HPDE6-E6E7 (cell line): Measurements from ENCODE around the gene ZMAT3.
"Not testable (repeated sequence)": the region's sequence is repeated elsewhere in the genome, so short reads cannot be mapped to it uniquely, and the experiment has no call there.

Experiments
- DNase-seq: peaks from one replicate; pipeline ENCODE4 v3.0.0; 2011; ENCODE audit warnings: missing footprints; ENCODE audit errors: extremely low spot score

The ZMAT3 gene, protein sequence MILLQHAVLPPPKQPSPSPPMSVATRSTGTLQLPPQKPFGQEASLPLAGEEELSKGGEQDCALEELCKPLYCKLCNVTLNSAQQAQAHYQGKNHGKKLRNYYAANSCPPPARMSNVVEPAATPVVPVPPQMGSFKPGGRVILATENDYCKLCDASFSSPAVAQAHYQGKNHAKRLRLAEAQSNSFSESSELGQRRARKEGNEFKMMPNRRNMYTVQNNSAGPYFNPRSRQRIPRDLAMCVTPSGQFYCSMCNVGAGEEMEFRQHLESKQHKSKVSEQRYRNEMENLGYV

DNA sequence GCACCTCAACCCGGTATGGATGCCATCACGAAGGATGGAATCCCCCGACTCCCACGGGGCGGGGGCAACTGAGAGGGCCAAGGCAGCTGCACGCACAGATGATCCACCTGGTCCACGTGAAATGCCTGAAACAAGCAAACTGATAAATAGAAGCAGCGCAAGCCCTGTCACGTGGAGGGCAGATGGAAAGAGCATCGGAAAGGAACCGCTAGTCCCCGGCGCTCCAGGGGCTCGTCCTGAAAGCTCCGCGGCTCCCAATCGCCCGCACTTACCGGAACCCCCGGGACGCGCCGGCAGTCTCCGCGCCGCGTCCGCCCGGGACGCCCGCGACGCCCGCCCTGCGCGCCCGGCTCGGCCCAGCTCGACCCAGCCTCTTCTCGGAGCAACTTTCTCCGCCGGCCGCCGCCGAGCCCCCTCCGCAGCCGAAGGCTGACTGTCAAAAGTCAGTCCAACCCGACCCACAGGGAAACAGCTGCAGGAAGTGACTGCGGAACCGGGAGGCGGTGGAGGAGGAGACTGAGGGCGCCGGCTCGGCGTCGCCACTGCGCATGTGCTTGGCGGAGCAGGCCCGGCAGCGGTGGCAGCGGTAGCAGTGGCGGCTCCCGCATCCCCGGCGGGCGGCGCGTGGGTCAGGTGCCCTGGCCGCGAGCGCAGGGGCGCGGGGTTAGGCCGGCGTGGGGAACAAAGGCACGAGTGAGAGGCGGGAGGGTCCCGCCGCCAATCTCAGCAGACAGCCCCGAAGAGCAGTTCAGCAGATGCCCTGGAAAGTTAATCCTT, at the start of gene ZMAT3:
Gene ZMAT3 (minus strand): TSS at position 487 of the 777 bp plus-strand sequence. CDS start 4,057 bp downstream, outside the sequence.
- DNase-seq = peak; percentile 86

DNA sequence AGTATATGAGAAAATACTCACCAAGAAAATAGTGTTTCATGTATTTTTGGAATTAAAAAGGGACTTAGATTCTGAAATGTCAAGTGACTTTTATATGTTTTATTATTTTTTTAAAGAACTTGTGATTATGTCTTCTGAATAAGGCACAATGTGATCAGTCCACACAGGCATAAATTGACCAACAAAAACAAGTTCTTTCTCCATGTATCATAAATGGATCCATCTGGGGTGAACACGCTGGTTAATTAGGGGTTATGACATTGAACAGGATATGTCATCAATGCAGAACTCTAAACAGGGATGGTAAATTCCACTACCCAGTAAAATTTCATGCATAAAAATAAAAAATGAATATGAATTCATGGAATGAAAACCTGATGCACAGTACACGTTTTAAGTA, 45.2 kb upstream of the ZMAT3 start:
- DNase-seq = no peak

DNA sequence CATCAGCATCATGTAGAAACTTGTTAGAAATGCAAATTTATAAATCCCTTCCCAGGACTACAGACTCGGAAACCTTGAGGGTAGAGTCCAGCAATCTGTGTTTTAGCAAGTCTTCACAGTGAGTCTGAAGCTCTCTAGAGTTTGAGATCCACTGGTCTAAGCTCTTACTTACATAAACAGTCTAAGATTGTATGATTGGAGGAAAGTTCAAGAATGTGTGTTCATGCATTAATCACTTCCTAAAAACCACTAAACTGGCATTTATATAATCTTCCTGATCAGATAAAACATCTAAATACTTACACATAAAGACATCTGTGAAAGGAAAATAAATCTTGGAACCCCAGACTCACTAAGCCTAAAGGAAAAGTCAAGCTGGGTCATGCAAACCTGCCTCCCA, 43.8 kb upstream of the ZMAT3 start:
- DNase-seq = not testable (repeated sequence)

DNA sequence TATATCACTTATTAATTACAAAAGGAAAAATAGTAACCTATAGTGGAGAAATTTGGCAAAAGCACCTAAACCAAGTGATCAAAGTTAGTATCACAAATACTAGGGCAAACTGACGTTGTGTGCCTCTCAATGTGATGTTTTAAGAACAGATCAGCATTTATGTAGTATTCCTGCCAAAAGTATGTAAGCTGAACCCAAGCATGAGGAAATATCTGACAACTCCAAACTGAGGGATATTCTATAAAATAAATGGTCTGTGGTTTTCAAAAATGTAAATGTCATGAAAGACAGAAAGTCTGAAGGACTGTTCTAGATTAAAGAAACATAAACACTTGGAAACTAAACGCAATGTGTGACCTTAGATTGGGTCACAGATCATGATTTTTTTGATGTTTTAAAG, 42.3 kb upstream of the ZMAT3 start:
- DNase-seq = no peak

DNA sequence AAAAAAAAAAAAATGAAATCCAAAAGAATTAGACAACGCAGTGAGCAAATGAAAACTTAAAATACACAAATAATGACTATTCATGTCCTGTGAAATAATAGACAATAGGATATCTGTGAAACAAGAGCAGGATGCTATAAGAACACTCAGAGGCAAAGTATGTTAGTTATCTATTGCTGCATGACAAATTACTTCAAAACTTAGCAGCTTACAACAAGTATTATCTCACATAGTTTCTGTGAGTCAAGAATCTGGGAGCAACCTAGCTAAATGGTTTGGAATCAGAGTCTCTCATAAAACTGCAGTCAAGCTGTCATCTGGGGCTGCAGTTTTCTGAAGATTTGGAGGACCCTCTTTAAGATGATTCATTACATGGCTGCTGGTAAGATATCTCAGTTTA, 36.5 kb upstream of the ZMAT3 start:
- no peak for DNase-seq

DNA sequence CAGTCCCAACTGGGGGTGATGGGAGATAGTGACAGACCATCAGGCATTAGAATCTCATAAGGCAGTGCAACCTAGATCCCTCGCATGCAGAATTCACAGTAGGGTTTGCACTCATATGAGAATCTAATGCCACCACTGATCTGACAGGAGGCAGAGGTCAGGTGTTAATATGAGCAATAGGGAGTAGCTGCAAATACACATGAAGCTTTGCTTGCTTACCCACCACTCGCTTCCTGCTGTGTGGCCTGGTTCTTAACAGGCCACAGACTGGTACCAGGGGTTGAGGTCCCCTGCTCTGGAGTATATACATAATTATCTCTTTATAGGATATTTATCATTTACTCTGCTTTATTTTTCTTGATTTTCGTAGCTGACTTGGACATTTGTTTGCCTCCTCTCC, 36.0 kb upstream of the ZMAT3 start:
- no peak for DNase-seq

DNA sequence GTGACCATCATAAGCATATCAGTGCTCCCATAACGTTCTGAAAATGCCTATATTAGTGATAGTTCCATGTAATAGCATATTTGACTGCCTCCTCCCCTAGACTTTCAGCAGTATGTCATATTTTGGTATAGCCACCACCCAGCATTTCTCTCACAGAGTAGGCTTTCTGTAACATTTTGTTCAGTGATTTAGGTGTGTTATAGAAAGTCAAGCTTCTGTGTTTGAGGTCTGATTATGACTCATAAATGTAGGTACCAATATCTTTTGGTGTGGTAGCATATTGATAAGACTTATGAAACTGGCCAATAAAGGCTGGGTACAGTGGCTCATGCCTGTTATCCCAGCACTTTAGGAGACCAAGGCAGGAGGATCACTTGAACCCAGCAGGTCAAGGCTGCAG, 34.3 kb upstream of the ZMAT3 start:
- DNase-seq = no peak

DNA sequence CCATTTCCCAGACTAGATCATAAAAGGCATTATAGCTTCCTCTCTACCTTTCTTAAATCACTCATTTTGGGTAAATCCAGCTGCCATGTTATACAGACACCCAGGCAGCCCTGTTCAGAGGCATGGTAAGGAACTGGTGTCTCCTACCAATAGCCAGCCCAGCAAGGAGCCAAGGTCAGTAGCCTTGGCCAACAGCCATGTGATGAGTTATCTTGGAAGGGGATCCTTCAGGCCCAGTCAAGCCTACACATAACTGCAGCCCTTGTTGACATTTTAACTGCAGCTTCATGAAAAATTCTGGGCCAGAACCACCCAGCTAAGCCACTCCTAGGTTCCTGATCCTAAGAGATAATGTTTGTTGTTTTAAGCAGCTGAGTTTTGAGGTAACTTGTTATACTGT, 29.0 kb upstream of the ZMAT3 start:
- peak; percentile 26 for DNase-seq

DNA sequence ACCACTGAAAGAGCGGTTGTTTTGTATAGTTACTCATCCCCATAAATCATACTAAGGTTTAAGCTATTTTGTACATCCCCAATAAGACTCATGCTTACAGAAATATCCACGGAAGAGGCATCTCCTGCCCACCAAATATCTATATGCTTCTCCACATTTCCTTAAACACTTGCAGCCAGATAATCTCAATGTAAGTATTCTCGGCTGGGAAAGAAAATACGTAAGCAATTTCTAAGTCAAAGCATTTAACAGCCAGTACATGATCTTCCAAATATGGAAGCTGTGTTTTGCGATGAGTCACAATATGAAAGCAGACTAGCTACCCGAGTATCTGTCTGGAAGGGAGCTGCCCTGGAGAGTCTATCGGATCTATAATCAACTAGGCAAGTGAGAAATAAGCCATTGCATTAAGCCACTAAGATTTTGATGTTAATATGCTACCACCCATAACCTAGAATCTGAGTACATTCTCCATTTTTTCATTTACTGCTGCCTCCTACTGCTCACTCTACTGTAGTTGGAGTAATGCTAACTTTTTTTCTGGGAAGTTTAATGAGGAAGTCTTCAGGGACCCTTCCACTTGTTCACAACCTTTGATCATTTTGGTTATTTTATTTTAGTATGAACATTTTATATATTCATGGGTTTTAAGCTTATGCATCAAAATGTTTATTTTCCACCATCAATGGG, 26.9 kb upstream of the ZMAT3 start:
- no peak for DNase-seq

DNA sequence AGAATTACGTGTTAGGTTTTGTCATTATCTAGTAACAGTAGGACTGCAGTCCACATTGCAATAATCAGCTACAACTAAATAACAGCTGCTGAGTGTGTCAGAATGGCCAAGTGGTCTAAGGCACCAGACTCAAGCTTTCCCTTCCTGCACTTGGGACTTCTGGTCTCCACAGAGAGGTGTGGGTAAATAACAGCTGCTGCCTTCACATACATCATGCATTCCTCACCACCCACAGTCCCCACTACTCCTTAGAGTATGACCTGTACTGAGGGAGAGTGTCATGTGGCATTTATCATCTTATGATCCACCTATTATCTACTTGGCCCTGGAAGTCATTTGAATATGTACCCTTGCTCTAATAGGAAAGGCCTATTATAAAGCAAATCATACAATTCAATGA, 22.2 kb upstream of the ZMAT3 start:
- no peak for DNase-seq

DNA sequence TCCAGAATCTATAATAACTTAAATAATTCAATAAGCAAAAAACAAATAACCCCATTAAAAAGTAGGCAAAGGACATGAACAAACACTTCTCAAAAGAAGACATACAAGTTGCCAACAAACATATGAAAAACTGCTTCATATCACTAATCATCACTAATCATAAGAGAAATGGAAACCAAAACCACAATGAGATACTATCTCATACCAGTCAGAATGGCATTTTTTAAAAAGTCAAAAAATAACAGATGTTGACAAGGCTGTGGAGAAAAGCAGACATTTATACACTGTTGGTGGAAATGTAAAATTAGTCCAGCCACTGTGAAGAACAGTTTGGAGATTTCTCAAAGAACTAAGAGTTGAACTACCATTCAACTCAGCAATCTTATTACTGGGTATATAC, 19.5 kb upstream of the ZMAT3 start:
- DNase-seq = no peak

DNA sequence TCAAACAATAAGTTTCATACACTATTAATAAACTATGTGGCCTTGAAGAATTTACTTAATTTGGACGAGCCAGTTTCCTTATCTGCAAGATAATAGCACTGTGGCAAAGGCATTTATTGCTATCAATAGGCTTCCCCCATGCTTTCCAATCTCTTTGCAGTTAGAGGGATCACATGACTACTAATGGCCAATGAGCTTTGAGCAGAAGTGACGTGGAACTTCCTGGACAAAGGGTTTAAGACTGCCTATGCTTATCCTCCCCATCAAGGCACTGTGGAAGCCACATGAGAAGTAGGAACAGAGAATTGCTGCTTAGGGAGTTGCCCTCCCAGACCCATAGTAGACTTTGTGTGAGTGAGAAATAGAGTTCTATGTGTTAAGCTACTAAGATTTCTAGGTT, 16.7 kb upstream of the ZMAT3 start:
- DNase-seq = no peak

DNA sequence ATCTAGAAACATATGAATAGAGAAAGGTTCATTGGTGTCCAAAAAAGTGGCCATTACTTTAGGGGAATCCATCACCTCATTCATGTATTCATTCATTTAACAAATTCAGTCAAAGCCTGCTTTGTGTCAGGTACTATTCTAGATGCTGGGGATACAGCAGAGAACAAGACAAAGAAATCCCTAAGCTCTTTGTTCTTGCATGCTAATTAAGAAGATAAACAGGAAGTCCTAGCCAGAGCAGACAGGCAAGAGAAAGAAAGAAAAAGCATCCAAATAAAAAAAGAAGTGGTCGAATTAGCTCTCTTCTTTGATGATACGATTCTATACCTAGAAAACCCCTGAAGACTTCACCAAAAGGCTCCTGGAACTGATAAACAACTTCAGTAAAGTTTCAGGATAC, 12.4 kb upstream of the ZMAT3 start:
- DNase-seq = no peak

DNA sequence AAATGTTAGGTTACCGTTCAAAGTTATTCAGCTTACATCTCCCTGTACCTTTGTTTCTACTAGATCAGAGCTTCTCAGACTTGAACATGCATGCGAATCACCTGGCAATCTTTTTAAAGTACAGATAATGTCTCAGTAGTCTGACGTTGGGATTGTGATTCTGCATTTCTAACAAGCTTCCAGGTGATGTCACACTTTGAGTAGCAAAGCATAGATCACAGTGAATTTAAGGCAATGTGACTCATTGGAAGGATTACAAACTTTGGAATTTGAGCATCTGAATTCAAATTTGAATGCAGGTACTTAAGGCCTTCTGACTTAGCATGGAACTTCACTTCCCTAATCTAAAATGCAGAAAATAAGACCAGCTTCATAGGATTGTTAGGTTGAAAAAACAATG, 10.8 kb upstream of the ZMAT3 start:
- no peak for DNase-seq

DNA sequence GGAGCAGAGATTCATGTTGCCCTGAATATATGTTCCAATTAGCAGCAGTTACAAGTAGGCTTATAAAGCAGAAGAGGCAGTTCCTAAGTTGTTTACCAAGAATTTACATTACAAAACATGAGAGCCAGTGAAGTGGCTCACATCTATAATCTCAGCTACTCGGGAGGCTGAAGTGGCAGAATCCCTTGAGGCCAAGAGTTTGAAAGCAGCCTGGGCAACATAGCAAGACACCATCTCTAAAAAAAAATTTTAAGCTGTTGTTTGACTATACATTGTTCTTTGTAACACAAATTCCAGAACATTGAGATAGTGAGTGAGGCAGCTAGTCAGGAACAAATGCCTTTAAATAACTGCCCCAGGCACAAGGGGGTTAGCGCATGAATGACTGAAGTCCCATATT, 10.3 kb upstream of the ZMAT3 start:
- DNase-seq = no peak

DNA sequence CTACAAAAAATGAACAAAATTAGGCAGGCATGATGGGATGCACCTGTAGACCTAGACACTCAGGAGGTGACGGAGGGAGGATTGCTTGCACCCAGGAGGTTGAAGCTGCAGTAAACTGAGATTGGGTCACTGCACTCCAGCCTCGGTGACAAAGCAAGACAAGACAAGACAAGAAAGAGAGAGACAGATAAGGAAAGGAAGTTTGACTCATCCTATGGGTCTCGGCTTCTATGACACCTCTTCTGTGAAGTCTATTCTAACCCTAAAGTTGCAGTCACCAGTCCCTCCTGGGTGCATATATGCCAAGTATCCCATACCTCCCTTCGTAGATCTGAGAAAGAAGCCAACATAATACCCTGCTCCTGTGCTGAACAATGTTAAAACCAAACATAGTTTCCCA, 7.9 kb upstream of the ZMAT3 start:
- no peak for DNase-seq

DNA sequence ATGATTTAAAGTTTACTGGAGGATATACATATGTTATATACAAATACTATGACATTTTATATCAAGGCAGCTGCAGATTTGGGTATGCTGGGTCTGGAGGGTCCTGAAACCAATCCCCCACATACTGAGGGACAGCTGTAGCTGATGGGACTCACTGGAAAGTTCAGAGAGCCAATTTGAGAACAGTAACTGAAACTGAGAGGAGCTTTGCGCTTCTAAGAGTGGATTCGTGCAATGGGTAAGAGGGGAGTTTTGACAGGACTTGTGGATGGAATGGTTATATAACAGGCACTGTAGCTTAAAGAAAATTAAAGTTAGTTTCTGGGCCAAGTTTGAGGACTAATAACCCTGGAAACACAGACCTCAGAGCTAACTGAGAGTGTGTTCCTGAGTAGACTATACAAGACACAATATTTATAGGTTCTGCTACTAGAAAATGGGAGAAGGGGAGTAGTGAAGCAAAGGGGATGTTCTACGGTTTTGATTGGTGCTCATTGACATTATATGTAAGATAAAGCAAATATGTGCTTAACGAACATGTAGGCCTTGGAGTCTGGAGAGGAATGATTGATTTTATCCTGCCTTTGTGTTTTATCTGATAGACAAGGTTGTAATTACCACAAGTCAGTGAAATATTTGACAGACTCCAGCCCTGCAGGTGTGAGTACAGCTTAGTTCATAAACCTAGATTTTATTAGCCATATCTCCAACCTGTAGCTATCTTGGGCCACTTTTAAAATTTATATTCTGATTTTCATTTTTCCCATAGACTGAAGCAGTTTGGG, 4.8 kb upstream of the ZMAT3 start:
- no peak for DNase-seq

DNA sequence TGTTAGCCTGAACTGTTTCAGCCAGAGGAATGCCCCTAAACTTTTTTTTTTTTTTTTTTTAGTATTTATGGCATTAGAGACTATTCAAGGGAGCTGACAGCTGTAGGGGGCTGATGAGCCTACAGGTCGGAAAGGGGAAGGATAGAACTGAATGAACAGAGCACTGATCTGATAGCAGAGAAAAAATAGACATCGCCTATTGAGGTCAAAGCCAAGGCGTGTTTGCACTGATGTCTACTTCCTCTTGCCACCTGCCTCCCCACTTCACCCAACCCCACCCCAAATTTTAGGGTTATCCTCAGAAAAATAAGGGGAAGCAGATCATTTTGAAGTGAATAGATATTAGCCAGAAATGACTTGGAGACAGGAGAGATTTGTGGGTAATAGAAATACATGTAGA, 3.0 kb upstream of the ZMAT3 start:
- DNase-seq = no peak

DNA sequence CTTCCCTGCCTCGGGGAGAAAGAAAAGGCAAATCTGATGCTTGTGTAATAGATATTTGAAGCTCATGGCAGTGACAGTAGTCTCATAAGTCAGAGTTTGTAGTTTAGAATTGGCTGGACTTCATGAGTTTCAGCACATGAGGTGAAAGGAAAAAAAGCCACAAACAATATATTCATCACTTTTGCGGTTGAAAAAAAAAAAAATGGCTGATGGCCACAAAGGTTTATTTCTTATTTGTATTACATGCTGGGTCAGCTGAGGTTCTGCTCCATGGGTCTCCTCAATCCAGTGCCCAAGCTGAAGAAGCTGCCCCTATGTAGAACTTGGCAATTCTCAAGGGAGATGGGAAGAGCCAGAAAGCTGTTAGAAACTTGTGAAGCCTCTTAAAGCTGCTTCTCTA, 2.2 kb upstream of the ZMAT3 start:
- DNase-seq = no peak

DNA sequence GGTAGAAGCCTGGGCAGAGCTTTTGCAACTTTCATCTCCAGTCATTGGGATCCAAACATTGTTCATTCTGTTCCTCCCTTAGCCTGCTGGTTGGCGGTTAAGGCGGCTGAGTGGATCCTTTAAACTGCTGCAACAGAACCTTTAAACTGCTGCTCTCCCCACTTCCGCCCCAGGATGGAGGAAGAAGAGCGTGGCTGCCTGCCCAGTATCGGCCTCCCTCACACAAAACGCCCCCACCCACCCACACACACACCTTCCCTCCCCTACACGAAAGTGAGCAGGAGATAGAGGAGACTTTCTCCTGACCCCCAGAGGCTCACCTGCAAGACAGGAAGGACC, 460 bp upstream of the ZMAT3 start:
- no peak for DNase-seq

DNA sequence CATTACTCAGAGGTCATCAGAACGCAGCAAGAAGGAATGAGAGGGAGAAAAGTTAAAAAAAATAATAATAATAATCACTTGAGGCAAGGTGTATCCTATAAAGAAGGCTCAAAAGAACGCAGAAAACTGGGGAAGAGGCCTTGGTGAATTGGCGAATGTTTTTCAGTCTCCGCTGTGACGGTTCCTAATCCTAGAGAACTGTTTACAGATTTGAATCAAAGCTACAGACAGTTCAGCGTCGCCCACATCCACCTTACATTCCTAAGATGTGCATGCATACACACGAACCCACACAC, 634 bp downstream of the ZMAT3 start:
- DNase-seq = no peak

DNA sequence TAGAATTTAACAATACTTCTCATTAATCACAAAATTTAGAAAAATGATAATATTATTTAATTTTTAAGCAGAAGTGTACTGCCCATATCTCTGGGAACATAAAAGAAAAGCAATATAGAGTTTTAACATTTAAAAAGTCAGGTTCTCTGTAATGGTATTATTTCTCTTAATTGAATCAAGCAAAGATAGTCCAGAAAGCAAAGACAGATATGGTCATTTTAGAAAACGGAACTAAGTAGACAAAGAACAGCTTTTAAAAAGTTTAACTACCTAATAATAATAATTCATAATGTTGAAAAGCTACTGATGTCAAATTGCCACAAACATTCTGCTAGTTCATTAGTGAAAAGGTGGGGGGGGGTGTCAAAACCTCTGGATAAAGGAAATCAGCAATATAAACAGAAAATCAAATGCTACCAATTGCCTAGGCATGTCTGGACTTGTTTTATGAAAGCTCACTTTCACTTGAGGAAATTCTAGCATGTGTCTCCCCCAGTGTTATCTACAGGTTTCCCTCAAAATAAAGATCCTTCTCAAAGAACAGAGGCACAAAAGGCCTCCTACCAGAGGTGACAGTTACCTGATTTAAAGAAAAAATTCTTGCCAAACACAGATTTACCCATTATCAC, 1.7 kb downstream of the ZMAT3 start:
- DNase-seq = peak; percentile 19
